ENCODE results near the gene ITGB3BP. TPM values are rescaled to one million over a fixed set of nuclear protein-coding genes. Genes with fewer than 3 reads are reported as not detected.
"Not testable (repeated sequence)": the region's sequence is repeated elsewhere in the genome, so short reads cannot be mapped to it uniquely, and the experiment has no call there.

Gene ITGB3BP
- total RNA-seq (27.7 and 28.5 TPM in 2 replicates), polyA plus RNA-seq (14.6 and 24.1 TPM in 2 replicates)

- Histone ChIP-seq H3K36me3 (replicated peaks; ENCODE audit: insufficient read depth, low read depth) (no peaks in the 10 kb centered on the region), H3K27me3 (no peaks in the 10 kb centered on the region), H3K4me2 (peak within 1 kb of the TSS; percentile 83), H3K27ac (peak within 1 kb of the TSS; percentile 97), H4K20me1 (ENCODE audit: insufficient read depth, poor library complexity, severe bottlenecking) (no peaks in the 10 kb centered on the region), H3K9me3 (ENCODE audit: low read depth) (no peaks in the 10 kb centered on the region), H3K79me2 (peaks cover 24% of the 10 kb centered on the region), H3K9me2 (replicated peaks; ENCODE audit: insufficient read depth) (no peaks in the 10 kb centered on the region), H3K4me1 (ENCODE audit: insufficient read depth) (peaks cover 6% of the 10 kb centered on the region), H2AFZ (peak within 1 kb of the TSS; percentile 93), H3K4me3 (peak within 1 kb of the TSS; percentile 71)
- WGBS (ENCODE audit: low lambda C conversion rate, missing lambda C conversion rate), result 1% methylated on average over 50 of the region's 50 CpGs
- TF ChIP-seq EZH2phosphoT487 (IDR thresholded peaks at IDR 0.05; ENCODE audit: low read depth, severe bottlenecking, unreplicated experiment), result no peak
- no peak for TF ChIP-seq CTCF (IDR thresholded peaks at IDR 0.05; ENCODE audit: poor library complexity)
- no peak for TF ChIP-seq EZH2 (IDR thresholded peaks at IDR 0.05; ENCODE audit: borderline replicate concordance)
- DNase-seq (ENCODE audit: low spot score), result peak; percentile 93
Measured at GRCh38 chr1:63522891-63523728, at the start of gene ITGB3BP, which contains the start of gene EFCAB7. Gene ITGB3BP (minus strand): TSS chr1:63523225. CDS start chr1:63523133, 92 bp downstream. Gene EFCAB7 (plus strand): TSS chr1:63523525. CDS start chr1:63525573, 2,048 bp downstream.

- H3K79me2 ChIP-seq; H2AFZ ChIP-seq; DNase-seq (ENCODE audit: low spot score); H3K27me3 ChIP-seq; H4K20me1 ChIP-seq (ENCODE audit: insufficient read depth, poor library complexity, severe bottlenecking); H3K9me2 ChIP-seq (replicated peaks; ENCODE audit: insufficient read depth); H3K27ac ChIP-seq; H3K4me3 ChIP-seq; H3K36me3 ChIP-seq (replicated peaks; ENCODE audit: insufficient read depth, low read depth); H3K4me1 ChIP-seq (ENCODE audit: insufficient read depth); H3K4me2 ChIP-seq; H3K9me3 ChIP-seq (ENCODE audit: low read depth): not testable (repeated sequence)
- WGBS (ENCODE audit: low lambda C conversion rate, missing lambda C conversion rate), result 74% methylated on average over 8 of the region's 8 CpGs
Measured at GRCh38 chr1:63572686-63573085, 49.7 kb upstream of the ITGB3BP start.

GRCh38 chr1:63569640-63570316, 46.8 kb upstream of the ITGB3BP start:
- Histone ChIP-seq H3K4me3 (no peak overlapping the region), H3K9me2 (replicated peaks; ENCODE audit: insufficient read depth) (no peaks in the 10 kb centered on the region), H4K20me1 (ENCODE audit: insufficient read depth, poor library complexity, severe bottlenecking) (no peaks in the 10 kb centered on the region), H3K4me2 (no peak overlapping the region), H2AFZ (no peak overlapping the region), H3K9me3 (ENCODE audit: low read depth) (no peaks in the 10 kb centered on the region), H3K36me3 (replicated peaks; ENCODE audit: insufficient read depth, low read depth) (no peaks in the 10 kb centered on the region), H3K27ac (no peak overlapping the region), H3K4me1 (ENCODE audit: insufficient read depth) (no peaks in the 10 kb centered on the region), H3K27me3 (no peaks in the 10 kb centered on the region), H3K79me2 (no peaks in the 10 kb centered on the region)
- TF ChIP-seq EZH2phosphoT487 (IDR thresholded peaks at IDR 0.05; ENCODE audit: low read depth, severe bottlenecking, unreplicated experiment) (no peak), CTCF (IDR thresholded peaks at IDR 0.05; ENCODE audit: poor library complexity) (no peak), EZH2 (IDR thresholded peaks at IDR 0.05; ENCODE audit: borderline replicate concordance) (no peak)
- no peak for DNase-seq (ENCODE audit: low spot score)
- WGBS (ENCODE audit: low lambda C conversion rate, missing lambda C conversion rate), result 75% methylated on average over 3 of the region's 3 CpGs

GRCh38 chr1:63569068-63569467, 46.0 kb upstream of the ITGB3BP start:
- no peaks in the 10 kb centered on the region for H3K27me3 ChIP-seq
- H2AFZ ChIP-seq, result no peak overlapping the region
- no peaks in the 10 kb centered on the region for H3K4me1 ChIP-seq (ENCODE audit: insufficient read depth)
- H4K20me1 ChIP-seq (ENCODE audit: insufficient read depth, poor library complexity, severe bottlenecking), result no peaks in the 10 kb centered on the region
- TF ChIP-seq EZH2phosphoT487 (IDR thresholded peaks at IDR 0.05; ENCODE audit: low read depth, severe bottlenecking, unreplicated experiment) (no peak), EZH2 (IDR thresholded peaks at IDR 0.05; ENCODE audit: borderline replicate concordance) (no peak), CTCF (IDR thresholded peaks at IDR 0.05; ENCODE audit: poor library complexity) (no peak)
- no peak overlapping the region for H3K4me2 ChIP-seq
- no peaks in the 10 kb centered on the region for H3K9me3 ChIP-seq (ENCODE audit: low read depth)
- H3K9me2 ChIP-seq (replicated peaks; ENCODE audit: insufficient read depth), result no peaks in the 10 kb centered on the region
- 87% methylated on average over 4 of the region's 4 CpGs for WGBS (ENCODE audit: low lambda C conversion rate, missing lambda C conversion rate)
- no peak for DNase-seq (ENCODE audit: low spot score)
- no peaks in the 10 kb centered on the region for H3K36me3 ChIP-seq (replicated peaks; ENCODE audit: insufficient read depth, low read depth)
- H3K4me3 ChIP-seq, result no peak overlapping the region
- H3K27ac ChIP-seq, result no peak overlapping the region
- H3K79me2 ChIP-seq, result no peaks in the 10 kb centered on the region
